HG03558 (cell line): Measurements from ENCODE around the gene ENDOV.

ENCODE experiments used
- ATAC-seq: cut with Tn5 transposase; IDR thresholded peaks from one replicate; pipeline ENCODE4 v1.9.1; 2021; ENCODE audit warnings: moderate number of reproducible peaks; ENCODE audit not compliant: unreplicated experiment; ENCODE audit errors: extremely low read depth

ENDOV gene

DNA sequence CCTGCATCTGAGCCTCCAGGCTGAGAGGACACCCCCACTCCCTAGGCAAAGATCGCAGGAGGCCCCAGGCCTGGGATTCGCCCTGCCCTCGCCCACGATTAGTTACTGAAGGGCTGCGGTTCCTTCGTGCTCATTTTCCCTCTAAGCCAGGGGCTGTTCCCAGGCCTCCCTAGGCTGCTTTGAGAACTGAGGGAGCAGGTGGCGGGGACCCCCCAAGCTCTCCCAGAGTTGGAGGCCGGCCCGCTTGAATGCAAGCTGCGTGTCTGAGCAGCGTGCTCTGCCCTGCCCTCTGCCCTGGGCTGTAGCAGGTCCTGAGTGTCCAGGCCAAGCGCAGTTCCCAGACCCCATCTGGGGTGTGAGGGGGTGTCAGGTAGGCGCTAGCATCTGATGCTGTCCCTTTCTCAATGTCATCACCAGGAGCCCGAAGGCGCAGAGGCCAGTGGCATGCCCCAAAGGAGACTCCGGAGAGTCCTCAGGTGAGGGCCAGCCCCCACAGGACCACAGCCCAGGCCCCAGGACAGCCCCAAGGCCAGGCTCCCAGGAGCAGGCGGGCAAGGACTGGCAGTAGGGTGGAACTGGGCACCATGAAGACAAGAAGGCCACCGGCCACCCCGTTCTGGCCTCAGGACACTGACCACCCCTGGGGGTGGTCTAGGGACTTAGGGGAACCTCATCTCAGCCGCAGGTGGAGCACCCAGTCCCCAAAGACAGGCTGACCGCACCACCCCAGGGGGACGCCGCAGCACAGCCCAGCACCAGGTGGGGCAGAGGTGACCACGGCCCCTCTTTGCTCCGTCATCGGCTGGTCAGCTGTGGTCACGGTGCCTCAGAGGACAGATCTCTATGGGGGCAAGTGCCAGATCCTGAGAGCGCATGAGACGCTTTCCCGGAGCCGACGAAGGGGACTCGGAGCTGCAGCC is 14.6 kb downstream of the ENDOV start:
- no peak for ATAC-seq

DNA sequence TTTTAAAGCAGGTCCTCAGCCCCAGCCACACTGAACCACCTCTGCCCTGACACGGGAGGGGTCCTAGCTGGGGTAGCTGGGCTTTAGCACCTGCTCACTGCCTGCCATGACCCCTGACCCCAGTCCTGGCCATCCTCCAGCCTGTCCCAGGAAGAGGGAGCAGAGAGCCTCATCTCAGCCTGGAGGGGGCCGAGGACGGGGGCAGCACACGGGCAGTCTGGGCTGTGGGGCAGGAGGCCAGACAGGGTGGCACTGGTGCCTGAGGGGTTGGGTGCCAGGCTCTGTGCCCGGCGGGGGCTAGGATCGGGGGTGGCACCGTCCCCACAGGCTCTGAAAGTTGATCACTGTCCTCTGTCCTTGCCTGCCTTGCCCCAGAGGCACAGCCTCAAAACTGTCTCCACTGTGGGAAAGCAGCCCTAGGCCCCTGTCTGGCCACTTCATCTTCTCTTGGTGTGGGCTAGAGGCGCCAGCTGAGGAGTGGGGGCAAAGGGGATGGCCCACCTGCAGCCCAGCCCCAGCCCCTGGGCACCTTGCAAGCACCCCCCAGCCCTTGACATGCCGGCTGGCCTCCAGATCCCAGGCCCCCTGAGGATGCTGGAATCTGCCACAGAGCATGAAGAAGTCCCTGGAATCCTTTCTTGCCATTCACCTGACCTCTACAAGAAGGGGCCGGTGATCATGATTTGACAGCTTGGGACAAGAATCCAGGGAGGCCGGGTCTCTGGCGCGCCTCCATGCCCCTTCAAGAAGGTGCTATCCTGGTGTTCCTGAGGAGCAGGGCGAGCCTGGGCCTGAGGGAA is 15.7 kb downstream of the ENDOV start:
- no peak for ATAC-seq

- ATAC-seq = no peak
Measured at GRCh38 chr17:80431246-80432195, 16.6 kb downstream of the ENDOV start.

- ATAC-seq = no peak
Measured at GRCh38 chr17:80432350-80432955, 17.5 kb downstream of the ENDOV start.

DNA sequence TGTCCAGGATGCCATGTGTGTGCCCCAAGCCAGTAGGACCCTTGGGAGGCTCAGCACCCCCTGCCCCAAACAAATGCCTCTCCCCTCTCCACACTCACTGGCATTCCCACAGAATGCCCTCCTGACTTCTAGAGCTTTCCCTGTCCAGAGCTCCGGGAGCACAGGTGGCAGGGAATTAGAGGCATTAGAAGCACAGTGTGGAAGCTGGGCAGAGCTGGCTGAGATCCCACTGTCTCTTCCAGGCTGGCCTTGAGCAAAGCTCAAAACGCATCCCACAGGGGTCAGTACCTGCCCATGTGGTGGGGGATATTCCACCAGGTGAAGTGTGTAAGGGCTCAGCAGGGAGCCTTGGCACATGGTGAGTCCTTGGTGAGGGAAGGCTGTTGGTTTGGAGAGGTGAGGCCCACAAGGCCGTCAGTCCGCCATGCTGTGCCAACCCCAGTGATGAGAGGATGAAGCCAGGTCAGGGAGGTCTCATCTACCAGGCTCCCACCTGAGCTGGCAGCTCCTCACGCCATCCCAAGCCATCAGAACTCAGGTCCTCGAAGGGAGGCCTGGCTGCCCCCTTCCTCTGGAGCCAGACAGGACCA is 18.1 kb downstream of the ENDOV start:
- ATAC-seq = no peak

GRCh38 chr17:80433916-80434666 is 19.1 kb downstream of the ENDOV start:
- ATAC-seq = no peak

DNA sequence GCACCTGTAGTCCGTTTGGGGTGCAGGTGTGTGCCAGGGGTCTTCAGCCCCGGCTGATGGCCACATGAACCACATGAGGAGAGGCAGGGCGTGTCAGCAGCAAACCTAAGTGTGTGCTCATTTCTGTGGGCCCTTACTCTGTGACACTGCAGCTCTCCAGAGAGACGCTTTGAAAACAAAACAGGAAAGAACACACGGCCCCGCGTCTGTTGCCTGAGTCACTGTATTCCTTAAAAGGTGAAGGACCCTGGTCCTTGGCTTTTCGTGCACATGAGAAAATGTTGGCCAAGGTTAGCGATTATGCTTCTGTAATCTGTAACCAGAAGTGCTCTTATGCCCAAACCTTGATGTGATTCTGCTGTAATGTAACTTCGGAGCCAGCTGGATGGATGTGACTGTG is 22.6 kb downstream of the ENDOV start:
- no peak for ATAC-seq

DNA sequence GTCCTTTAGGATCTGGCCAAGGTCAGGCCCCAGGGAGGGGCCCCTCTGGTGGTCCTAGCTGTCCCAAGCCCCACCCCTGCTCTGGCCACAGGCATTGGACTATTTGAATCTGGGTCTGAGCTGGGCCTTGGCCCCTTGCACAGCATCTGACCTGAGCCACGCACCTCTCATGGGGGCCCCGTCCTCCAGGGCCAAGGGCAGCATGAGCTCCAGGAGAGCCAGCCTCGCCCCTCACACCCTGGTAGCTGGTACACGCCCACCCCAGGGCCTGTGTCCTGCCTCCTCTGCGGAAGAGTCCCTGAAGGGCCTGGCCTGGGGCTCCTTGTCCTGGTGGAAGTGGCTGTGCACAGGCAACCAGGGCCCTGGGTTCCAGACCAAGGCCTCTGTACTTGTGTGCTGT is 23.8 kb downstream of the ENDOV start:
- no peak for ATAC-seq

DNA sequence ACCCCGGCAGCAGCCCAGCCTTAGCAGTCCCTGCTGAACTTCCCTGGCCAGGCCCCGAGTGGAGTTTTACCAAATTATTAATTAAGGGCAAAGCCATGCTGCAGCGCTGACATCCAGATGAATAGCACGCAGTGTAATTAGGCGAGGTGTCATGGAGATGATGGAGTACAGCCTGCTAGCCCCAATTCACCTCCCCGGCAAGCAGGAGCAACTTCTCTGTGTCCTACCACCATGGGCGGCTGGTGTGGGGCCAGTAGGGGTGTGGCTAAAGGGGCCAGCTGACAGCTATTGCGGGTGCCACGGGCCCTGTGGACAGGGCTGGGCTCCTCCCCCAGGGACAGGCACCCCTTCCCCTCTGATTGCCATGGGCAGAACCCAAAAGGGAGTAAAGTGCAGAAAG is 24.5 kb downstream of the ENDOV start:
- ATAC-seq = no peak

DNA sequence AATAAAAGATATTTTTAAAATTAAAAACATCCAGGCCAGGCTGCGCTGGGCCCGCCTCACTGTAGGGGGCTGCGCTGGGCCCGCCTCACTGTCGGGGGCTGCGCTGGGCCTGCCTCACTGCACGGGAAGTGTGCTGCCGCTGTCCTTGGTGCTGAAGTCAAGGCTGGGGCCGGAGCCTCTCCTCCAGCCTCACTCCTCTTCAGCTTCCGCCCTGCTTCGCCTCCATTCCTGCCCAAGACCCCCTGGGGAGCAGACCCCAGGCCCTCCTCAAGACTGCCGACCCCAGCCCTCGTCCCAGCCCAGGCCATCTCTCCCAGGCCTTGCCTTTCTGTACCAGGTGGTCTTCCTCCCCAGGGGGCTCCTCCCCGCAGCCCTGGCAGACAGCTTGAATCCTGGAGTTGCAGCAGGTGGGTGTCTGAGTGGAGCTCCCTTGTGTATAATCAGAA is 26.2 kb downstream of the ENDOV start:
- ATAC-seq = no peak

DNA sequence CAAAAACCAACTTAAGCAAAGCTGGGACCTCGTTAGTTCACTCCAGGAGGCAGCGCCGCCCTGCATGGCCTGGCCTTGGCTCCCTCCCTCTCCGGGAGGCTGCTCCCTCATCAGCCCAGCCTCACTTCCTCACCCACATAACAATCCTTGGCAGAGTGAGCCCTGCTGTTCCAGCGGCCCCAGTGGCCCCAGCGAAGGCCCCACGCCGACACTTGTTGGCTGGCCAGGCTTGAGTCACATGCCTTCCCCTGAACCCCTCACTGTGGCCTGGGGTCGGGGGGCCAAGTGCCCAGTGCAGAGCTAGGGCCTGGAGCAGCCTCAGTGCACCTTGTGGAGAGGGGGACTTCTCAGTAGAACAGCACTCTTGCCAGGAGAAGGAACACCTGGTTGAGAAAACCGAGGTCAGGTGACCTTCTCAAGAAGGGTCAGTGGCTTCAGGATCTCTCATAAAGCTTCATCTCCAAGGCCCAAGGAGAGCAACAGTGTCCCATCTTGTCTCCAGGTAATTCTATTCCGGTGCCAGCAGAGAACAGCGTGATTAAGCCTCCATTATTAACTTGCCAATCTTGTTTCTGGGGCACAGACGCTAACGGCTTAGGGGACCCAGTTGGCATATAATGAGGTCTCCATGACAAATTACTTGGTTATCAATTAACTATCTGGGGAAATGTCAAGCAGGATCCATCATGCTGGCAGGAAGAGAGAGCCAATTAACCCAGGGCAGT is 26.8 kb downstream of the ENDOV start:
- no peak for ATAC-seq

GRCh38 chr17:80442323-80442659 is 27.3 kb downstream of the ENDOV start:
- ATAC-seq = no peak

DNA sequence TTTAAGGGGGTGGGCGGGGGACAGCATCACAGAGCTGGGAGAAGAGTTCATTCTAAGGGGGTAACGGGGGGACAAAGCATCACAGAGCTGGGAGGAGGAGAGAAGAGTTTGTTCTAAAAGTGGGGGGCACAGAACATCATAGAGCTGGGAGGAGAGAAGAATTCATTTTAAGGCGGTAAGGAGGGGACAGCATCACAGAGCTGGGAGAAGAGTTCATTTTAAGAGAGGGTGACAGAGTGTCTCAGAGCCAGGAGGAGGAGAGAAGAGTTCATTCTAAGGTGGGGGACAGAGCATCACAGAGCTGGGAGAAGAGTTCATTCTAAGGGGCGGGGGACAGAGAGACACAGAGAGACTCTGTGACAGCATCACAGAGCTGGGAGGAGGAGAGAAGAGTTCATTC is 27.8 kb downstream of the ENDOV start:
- no peak for ATAC-seq

DNA sequence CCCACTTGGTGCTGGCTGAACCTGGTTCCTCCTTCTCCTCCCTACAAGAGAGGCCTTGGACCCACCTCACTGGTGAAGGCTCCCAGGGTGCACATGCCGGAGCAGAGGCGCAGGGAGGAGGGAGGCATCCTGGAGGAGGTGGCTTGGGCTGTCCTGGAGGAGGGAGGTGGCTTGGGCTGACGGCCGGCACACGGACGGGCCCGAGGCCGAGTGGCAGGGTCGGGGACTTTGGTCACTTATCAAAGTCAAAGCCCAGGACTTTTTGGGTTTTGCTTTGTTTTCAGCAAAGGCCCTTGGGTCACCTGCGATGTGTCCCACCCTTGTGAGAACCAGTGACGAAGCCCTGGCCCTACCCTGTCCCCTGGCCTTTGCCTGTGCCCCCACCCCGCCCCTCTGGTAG is 28.5 kb downstream of the ENDOV start:
- ATAC-seq = no peak

GRCh38 chr17:80443916-80444643 is 29.1 kb downstream of the ENDOV start:
- ATAC-seq = no peak

- ATAC-seq = no peak
Measured at GRCh38 chr17:80444644-80444979, 29.6 kb downstream of the ENDOV start.

GRCh38 chr17:80445007-80445725 is 30.2 kb downstream of the ENDOV start:
- no peak for ATAC-seq
